ENCODE measurements around the gene LTO1.

LTO1 gene

DNA sequence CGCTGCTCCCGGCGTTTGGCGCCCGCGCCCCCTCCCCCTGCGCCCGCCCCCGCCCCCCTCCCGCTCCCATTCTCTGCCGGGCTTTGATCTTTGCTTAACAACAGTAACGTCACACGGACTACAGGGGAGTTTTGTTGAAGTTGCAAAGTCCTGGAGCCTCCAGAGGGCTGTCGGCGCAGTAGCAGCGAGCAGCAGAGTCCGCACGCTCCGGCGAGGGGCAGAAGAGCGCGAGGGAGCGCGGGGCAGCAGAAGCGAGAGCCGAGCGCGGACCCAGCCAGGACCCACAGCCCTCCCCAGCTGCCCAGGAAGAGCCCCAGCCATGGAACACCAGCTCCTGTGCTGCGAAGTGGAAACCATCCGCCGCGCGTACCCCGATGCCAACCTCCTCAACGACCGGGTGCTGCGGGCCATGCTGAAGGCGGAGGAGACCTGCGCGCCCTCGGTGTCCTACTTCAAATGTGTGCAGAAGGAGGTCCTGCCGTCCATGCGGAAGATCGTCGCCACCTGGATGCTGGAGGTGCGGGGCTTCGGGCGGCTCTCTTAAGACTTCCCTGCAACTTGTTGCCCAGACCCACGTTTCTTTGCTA is 34.1 kb downstream of the LTO1 start, which contains the start of gene CCND1:
TSS of gene CCND1 (plus strand) at position 162 of the 587 bp plus-strand sequence. CDS start at position 320, 158 bp downstream.
- peak within 1 kb of the TSS; percentile 100 for H3K4me3 ChIP-seq (ENCODE audit: low read depth, low read length)
- DNase-seq (ENCODE audit: low read depth), result peak; percentile 81
- TF ChIP-seq, protein P1, sequence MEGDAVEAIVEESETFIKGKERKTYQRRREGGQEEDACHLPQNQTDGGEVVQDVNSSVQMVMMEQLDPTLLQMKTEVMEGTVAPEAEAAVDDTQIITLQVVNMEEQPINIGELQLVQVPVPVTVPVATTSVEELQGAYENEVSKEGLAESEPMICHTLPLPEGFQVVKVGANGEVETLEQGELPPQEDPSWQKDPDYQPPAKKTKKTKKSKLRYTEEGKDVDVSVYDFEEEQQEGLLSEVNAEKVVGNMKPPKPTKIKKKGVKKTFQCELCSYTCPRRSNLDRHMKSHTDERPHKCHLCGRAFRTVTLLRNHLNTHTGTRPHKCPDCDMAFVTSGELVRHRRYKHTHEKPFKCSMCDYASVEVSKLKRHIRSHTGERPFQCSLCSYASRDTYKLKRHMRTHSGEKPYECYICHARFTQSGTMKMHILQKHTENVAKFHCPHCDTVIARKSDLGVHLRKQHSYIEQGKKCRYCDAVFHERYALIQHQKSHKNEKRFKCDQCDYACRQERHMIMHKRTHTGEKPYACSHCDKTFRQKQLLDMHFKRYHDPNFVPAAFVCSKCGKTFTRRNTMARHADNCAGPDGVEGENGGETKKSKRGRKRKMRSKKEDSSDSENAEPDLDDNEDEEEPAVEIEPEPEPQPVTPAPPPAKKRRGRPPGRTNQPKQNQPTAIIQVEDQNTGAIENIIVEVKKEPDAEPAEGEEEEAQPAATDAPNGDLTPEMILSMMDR (IDR thresholded peaks at IDR 0.05; ENCODE audit: control insufficient read depth, extremely low read depth, insufficient read depth), result peak; percentile 28; the same call in 1 of the 2 replicates

DNA sequence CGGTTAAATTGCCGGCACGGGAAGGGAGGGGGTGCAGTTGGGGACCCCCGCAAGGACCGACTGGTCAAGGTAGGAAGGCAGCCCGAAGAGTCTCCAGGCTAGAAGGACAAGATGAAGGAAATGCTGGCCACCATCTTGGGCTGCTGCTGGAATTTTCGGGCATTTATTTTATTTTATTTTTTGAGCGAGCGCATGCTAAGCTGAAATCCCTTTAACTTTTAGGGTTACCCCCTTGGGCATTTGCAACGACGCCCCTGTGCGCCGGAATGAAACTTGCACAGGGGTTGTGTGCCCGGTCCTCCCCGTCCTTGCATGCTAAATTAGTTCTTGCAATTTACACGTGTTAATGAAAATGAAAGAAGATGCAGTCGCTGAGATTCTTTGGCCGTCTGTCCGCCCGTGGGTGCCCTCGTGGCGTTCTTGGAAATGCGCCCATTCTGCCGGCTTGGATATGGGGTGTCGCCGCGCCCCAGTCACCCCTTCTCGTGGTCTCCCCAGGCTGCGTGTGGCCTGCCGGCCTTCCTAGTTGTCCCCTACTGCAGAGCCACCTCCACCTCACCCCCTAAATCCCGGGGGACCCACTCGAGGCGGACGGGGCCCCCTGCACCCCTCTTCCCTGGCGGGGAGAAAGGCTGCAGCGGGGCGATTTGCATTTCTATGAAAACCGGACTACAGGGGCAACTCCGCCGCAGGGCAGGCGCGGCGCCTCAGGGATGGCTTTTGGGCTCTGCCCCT is 34.7 kb downstream of the LTO1 start:
- TF ChIP-seq, protein P1 (IDR thresholded peaks at IDR 0.05; ENCODE audit: control insufficient read depth, extremely low read depth, insufficient read depth), result no peak
- no peak for DNase-seq (ENCODE audit: low read depth)

DNA sequence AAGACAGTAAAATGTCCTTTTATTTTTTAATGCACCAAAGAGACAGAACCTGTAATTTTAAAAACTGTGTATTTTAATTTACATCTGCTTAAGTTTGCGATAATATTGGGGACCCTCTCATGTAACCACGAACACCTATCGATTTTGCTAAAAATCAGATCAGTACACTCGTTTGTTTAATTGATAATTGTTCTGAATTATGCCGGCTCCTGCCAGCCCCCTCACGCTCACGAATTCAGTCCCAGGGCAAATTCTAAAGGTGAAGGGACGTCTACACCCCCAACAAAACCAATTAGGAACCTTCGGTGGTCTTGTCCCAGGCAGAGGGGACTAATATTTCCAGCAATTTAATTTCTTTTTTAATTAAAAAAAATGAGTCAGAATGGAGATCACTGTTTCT is 35.3 kb downstream of the LTO1 start:
- TF ChIP-seq, protein P1 (IDR thresholded peaks at IDR 0.05; ENCODE audit: control insufficient read depth, extremely low read depth, insufficient read depth), result no peak
- H3K4me3 ChIP-seq (ENCODE audit: low read depth, low read length), result peak overlapping the region; percentile 100
- no peak for DNase-seq (ENCODE audit: low read depth)

More for the DNA sequence above, 34.7 kb downstream of the LTO1 start:
- H3K4me3 ChIP-seq (ENCODE audit: low read depth, low read length), result peak overlapping the region; percentile 100

DNA sequence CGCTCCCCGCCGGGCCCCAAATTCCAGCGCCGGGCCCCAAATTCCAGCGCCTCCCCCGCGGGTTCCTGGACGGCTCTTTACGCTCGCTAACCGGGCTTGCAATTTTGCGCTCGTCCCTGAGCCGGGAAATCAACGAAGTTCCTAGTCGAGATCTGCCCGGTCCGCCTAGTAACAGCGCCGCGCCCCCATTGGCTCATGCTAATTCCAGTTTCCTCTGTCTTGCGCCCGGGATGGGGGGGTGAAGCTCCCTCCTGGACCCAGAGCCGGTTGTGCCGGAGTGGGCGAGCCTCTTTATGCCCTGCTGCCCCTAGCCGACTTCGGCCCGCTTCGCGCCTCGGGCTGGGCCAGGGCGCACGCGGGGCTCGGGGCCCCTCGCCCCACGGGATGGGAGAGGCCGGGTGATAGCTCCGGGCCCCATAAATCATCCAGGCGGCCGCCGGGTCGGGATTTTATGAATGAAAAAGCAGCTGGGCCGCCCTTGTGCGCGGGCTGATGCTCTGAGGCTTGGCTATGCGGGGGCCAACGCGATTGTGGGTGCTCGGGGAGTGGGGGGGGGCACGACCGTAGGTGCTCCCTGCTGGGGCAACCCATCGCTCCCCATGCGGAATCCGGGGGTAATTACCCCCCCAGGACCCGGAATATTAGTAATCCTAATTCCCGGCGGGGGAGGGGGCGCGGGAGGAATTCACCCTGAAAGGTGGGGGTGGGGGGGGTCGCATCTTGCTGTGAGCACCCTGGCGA is 36.0 kb downstream of the LTO1 start:
- TF ChIP-seq, protein P1 (IDR thresholded peaks at IDR 0.05; ENCODE audit: control insufficient read depth, extremely low read depth, insufficient read depth), result no peak
- peak overlapping the region; percentile 100 for H3K4me3 ChIP-seq (ENCODE audit: low read depth, low read length)

DNA sequence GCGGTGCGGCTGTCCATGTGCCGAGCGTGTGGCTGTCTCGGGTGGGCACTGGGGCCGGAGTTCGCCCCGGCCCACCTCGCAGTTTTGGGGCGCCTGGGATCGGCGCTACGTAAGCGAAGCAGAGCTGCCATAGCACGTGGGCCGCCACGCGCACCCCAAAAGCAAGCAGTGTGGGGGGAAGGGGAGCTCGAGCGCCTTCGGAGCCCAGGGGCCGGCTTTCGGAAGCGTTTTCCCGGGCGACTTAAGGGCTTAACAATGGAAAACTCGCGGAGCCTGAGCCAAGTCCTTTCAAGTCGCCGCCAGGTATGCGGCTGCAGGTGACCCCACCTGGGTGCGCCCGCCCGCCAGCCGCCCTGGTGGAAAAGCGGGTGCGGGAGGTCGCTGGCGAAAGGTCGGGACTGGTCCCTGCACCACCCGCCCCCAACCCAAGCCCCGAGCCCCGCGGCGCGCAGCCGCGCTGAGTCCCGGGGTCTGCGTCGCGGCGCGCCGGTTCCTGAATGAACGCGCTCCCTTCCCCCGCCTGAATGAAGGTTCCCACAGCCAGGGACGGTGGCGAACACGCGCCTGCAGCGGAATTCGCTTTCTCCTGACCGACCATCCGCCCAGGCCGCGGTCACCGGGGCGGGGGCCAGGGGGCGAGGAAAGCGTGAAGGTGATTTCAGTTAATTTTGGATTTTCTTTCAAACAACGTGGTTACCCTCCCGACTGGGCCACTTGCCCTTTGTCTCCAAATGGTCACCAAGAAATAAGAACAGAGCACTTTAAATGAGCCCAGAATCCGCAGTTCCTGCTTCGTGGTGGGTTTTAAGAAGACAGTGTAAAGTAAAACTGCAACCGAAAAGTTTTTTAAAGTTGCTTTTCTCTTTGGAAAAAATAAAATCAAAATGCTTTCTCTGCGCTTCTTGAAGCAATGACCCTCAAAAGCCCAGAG is 36.9 kb downstream of the LTO1 start:
- peak overlapping the region; percentile 100 for H3K4me3 ChIP-seq (ENCODE audit: low read depth, low read length)
- TF ChIP-seq, protein P1 (IDR thresholded peaks at IDR 0.05; ENCODE audit: control insufficient read depth, extremely low read depth, insufficient read depth), result no peak
- DNase-seq (ENCODE audit: low read depth), result no peak

More for the DNA sequence above, 36.0 kb downstream of the LTO1 start:
- peak; percentile 94 for DNase-seq (ENCODE audit: low read depth)
